ENCODE measurements around the gene SCUBE3. TPM values are rescaled to one million over a fixed set of nuclear protein-coding genes. Genes with fewer than 3 reads are reported as not detected.

Gene SCUBE3
- total and polyA plus RNA-seq, 2 of the 13 experiments (the other 11 are each of a cell fraction or from before 2014, with no cell fraction given), result not detected

DNA sequence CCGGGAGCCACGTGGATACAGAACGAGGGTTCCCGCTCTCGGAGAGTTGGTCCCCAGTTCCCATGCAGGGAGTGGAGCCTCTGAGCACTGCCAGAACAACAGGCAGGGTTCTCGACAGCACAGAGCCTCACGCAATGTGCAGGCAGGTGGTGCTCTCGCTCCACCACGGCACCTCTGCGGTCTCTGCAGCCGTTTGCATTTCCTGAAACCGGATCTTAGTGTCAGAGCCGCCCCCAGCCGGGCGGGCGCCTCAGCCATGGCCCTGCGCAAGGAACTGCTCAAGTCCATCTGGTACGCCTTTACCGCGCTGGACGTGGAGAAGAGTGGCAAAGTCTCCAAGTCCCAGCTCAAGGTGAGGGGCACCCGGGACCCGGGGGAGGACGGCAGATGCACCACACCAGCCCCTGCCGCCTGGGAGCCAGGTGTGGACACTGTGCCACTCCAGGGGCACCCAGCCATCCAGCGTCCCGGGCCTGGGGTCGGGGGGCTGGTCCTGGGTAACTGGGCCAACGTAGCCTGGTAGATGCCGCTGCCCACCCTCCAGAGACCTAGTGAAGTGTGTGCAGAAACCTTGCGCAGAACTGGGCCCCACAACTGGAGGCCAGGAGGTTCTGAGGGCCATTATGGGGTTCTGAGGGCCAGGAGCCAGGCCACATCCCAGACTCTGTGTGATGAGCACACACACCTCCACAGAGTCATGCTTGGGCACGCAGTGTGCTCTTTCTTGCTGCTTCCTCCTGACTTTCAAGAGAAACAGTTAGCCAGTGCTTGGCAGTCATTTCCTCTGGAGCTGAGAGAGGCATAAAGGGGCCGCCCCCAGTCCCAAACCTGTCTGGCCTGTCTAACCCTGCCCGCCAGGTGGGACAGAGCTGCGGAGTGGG, 84.1 kb downstream of the SCUBE3 start, which contains the start of gene DEF6 (continued):
- TF ChIP-seq, protein P1, sequence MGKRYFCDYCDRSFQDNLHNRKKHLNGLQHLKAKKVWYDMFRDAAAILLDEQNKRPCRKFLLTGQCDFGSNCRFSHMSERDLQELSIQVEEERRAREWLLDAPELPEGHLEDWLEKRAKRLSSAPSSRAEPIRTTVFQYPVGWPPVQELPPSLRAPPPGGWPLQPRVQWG (CRISPR knock-in tag; IDR thresholded peaks at IDR 0.05; ENCODE audit: borderline replicate concordance, low read depth), result no peak
- TF ChIP-seq MAF1 (CRISPR knock-in tag; IDR thresholded peaks at IDR 0.05; ENCODE audit: borderline replicate concordance), result 0 out of 2 replicates have a peak, but pooled peaks have one; percentile 47
- TF ChIP-seq, protein P2, sequence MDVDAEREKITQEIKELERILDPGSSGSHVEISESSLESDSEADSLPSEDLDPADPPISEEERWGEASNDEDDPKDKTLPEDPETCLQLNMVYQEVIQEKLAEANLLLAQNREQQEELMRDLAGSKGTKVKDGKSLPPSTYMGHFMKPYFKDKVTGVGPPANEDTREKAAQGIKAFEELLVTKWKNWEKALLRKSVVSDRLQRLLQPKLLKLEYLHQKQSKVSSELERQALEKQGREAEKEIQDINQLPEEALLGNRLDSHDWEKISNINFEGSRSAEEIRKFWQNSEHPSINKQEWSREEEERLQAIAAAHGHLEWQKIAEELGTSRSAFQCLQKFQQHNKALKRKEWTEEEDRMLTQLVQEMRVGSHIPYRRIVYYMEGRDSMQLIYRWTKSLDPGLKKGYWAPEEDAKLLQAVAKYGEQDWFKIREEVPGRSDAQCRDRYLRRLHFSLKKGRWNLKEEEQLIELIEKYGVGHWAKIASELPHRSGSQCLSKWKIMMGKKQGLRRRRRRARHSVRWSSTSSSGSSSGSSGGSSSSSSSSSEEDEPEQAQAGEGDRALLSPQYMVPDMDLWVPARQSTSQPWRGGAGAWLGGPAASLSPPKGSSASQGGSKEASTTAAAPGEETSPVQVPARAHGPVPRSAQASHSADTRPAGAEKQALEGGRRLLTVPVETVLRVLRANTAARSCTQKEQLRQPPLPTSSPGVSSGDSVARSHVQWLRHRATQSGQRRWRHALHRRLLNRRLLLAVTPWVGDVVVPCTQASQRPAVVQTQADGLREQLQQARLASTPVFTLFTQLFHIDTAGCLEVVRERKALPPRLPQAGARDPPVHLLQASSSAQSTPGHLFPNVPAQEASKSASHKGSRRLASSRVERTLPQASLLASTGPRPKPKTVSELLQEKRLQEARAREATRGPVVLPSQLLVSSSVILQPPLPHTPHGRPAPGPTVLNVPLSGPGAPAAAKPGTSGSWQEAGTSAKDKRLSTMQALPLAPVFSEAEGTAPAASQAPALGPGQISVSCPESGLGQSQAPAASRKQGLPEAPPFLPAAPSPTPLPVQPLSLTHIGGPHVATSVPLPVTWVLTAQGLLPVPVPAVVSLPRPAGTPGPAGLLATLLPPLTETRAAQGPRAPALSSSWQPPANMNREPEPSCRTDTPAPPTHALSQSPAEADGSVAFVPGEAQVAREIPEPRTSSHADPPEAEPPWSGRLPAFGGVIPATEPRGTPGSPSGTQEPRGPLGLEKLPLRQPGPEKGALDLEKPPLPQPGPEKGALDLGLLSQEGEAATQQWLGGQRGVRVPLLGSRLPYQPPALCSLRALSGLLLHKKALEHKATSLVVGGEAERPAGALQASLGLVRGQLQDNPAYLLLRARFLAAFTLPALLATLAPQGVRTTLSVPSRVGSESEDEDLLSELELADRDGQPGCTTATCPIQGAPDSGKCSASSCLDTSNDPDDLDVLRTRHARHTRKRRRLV (CRISPR knock-in tag; IDR thresholded peaks at IDR 0.05), result peak; percentile 84; the same call in 1 of the 2 replicates
- peak; percentile 52; the same call in 1 of the 2 replicates for TF ChIP-seq KMT2B (CRISPR knock-in tag; IDR thresholded peaks at IDR 0.05)
- TF ChIP-seq ZBTB46 (CRISPR knock-in tag; IDR thresholded peaks at IDR 0.05; ENCODE audit: borderline replicate concordance), result no peak; the same call in 1 of the 2 replicates
- no peak for TF ChIP-seq RAD51 (IDR thresholded peaks at IDR 0.05; ENCODE audit: borderline replicate concordance)
- TF ChIP-seq FOXJ3 (CRISPR knock-in tag; IDR thresholded peaks at IDR 0.05; ENCODE audit: borderline replicate concordance), result peak; percentile 76; the same call in 1 of the 2 replicates
- no peak for TF ChIP-seq JARID2 (CRISPR knock-in tag; IDR thresholded peaks at IDR 0.05; ENCODE audit: insufficient replicate concordance)
- peak; percentile 94 for TF ChIP-seq KDM2A (CRISPR knock-in tag; IDR thresholded peaks at IDR 0.05; ENCODE audit: borderline replicate concordance, low read depth)
- TF ChIP-seq CC2D1A (CRISPR knock-in tag; IDR thresholded peaks at IDR 0.05), result no peak
- peak; percentile 70 for TF ChIP-seq ZNF792 (CRISPR knock-in tag; IDR thresholded peaks at IDR 0.05)
- TF ChIP-seq EED (CRISPR knock-in tag; IDR thresholded peaks at IDR 0.05), result peak; percentile 69; the same call in 1 of the 2 replicates
- TF ChIP-seq, protein P3, sequence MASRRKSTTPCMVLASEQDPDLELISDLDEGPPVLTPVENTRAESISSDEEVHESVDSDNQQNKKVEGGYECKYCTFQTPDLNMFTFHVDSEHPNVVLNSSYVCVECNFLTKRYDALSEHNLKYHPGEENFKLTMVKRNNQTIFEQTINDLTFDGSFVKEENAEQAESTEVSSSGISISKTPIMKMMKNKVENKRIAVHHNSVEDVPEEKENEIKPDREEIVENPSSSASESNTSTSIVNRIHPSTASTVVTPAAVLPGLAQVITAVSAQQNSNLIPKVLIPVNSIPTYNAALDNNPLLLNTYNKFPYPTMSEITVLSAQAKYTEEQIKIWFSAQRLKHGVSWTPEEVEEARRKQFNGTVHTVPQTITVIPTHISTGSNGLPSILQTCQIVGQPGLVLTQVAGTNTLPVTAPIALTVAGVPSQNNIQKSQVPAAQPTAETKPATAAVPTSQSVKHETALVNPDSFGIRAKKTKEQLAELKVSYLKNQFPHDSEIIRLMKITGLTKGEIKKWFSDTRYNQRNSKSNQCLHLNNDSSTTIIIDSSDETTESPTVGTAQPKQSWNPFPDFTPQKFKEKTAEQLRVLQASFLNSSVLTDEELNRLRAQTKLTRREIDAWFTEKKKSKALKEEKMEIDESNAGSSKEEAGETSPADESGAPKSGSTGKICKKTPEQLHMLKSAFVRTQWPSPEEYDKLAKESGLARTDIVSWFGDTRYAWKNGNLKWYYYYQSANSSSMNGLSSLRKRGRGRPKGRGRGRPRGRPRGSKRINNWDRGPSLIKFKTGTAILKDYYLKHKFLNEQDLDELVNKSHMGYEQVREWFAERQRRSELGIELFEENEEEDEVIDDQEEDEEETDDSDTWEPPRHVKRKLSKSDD (CRISPR knock-in tag; IDR thresholded peaks at IDR 0.05; ENCODE audit: low read depth), result peak; percentile 78; the same call in 1 of the 2 replicates
- TF ChIP-seq HNF1B (CRISPR knock-in tag; IDR thresholded peaks at IDR 0.05), result peak; percentile 93
- peak; percentile 99 for TF ChIP-seq SIX1 (CRISPR knock-in tag; IDR thresholded peaks at IDR 0.05; ENCODE audit: borderline replicate concordance)
- no peak for TF ChIP-seq HOXA9 (CRISPR knock-in tag; IDR thresholded peaks at IDR 0.05; ENCODE audit: borderline replicate concordance)
